OCI-LY1 (cell line): ENCODE data around the gene STT3B.

Experiments
- H2AFZ ChIP-seq: fragments of 200-600 bp; sonication (generic), shearing (Covaris generic); 2 replicates; pipeline ENCODE4 v1.6.0; 2014; ENCODE audit warnings: antibody characterized with exemption, mild to moderate bottlenecking, low read length
- H3F3A ChIP-seq: fragments of 200-600 bp; sonication (generic), shearing (Covaris generic); 2 replicates; pipeline ENCODE4 v1.6.0; 2014; ENCODE audit warnings: mild to moderate bottlenecking, antibody characterized with exemption, low read length, moderate library complexity; ENCODE audit not compliant: insufficient read depth
- H3K27ac ChIP-seq: fragments of 200-600 bp; sonication (generic); 2 replicates; pipeline ENCODE4 v1.5.1; 2014; ENCODE audit warnings: low read length, mixed run types, mild to moderate bottlenecking, low read depth; ENCODE audit not compliant: poor library complexity, severe bottlenecking
- H3K27me3 ChIP-seq: fragments of 200-600 bp; sonication (generic); 2 replicates; pipeline ENCODE4 v1.6.0; 2014; ENCODE audit warnings: antibody characterized with exemption, mild to moderate bottlenecking, low read length, moderate library complexity; ENCODE audit not compliant: insufficient read depth
- H3K36me3 ChIP-seq: fragments of 200-600 bp; sonication (generic); 2 replicates; pipeline ENCODE4 v1.6.1; 2014; ENCODE audit warnings: mild to moderate bottlenecking, antibody characterized with exemption, low read length, moderate library complexity, mixed read lengths; ENCODE audit not compliant: insufficient read depth
- H3K4me1 ChIP-seq: fragments of 200-600 bp; sonication (generic); 2 replicates; pipeline ENCODE4 v1.5.1; 2014; ENCODE audit warnings: mild to moderate bottlenecking, low read length, moderate library complexity; ENCODE audit not compliant: insufficient read depth, severe bottlenecking
- H3K4me2 ChIP-seq: fragments of 200-600 bp; sonication (generic), shearing (Covaris generic); 2 replicates; pipeline ENCODE4 v1.6.1; 2014; ENCODE audit warnings: low read length
- H3K4me3 ChIP-seq: fragments of 200-600 bp; sonication (generic); 2 replicates; pipeline ENCODE4 v1.5.1; 2014; ENCODE audit warnings: low read length, low read depth, mild to moderate bottlenecking, mixed read lengths; ENCODE audit not compliant: poor library complexity, severe bottlenecking
- H3K79me2 ChIP-seq: fragments of 200-600 bp; shearing (Covaris generic); 2 replicates; pipeline ENCODE4 v1.6.1; 2016; ENCODE audit warnings: mixed run types, low read length, mixed read lengths; ENCODE audit not compliant: insufficient read depth
- H3K9ac ChIP-seq: fragments of 200-600 bp; sonication (generic), shearing (Covaris generic); 2 replicates; pipeline ENCODE4 v1.6.1; 2014; ENCODE audit warnings: mild to moderate bottlenecking, low read length, mixed read lengths
- H3K9me2 ChIP-seq: fragments of 200-600 bp; sonication (generic), shearing (Covaris generic); 2 replicates; pipeline ENCODE4 v1.6.1; 2014; ENCODE audit warnings: low read depth, mild to moderate bottlenecking, low read length, mixed read lengths
- H3K9me3 ChIP-seq: fragments of 200-600 bp; shearing (Covaris generic); 2 replicates; pipeline ENCODE4 v1.6.1; 2014; ENCODE audit warnings: low read length, mixed read lengths
- H4K20me1 ChIP-seq: fragments of 200-600 bp; sonication (generic), shearing (Covaris generic); 2 replicates; pipeline ENCODE4 v1.6.0; 2016; ENCODE audit warnings: mild to moderate bottlenecking, low read length; ENCODE audit not compliant: insufficient read depth
- EZH2 ChIP-seq: fragments of 200-600 bp; sonication (generic), shearing (Covaris generic); IDR thresholded peaks from 2 replicates; pipeline ENCODE4 v1.8.0; 2017; ENCODE audit warnings: borderline replicate concordance, mixed run types, mild to moderate bottlenecking, antibody characterized with exemption, low read length, moderate library complexity, mixed read lengths
- TF ChIP-seq, protein P1 (sequence below): fragments of 200-600 bp; sonication (generic), shearing (Covaris generic); IDR thresholded peaks from 2 replicates; pipeline ENCODE4 v1.5.1; 2017; ENCODE audit warnings: mild to moderate bottlenecking, antibody characterized with exemption, low read length, moderate library complexity, mixed read lengths

Gene STT3B

DNA sequence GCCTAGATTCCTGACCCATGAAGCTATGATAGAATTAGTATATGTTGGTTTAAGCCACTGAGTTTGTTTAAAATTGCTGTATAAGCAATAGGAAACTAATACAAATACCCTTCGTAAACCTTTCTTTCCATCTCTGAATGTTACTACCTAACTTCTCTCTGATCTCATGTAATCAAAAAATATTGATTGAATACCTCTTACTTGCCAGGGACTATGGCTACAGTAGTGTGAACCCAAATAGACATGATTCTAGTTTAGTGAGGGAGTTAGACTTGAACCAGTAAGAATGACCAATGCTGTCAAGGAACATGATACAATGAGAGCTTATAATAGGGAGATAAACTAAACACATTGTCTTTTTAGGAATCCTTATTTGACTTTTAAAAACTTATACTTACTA is 19.4 kb downstream of the STT3B start:
- Histone ChIP-seq H3K27me3 (no peaks in the 10 kb centered on the region), H3K36me3 (peaks cover 24% of the 10 kb centered on the region), H3K9me3 (peaks cover 24% of the 10 kb centered on the region), H3K27ac (no peak overlapping the region), H3K9me2 (no peaks in the 10 kb centered on the region), H3F3A (no peaks in the 10 kb centered on the region), H2AFZ (no peak overlapping the region), H4K20me1 (no peaks in the 10 kb centered on the region), H3K4me2 (no peak overlapping the region), H3K4me1 (peaks cover 32% of the 10 kb centered on the region), H3K79me2 (peaks cover 99% of the 10 kb centered on the region), H3K4me3 (no peak overlapping the region), H3K9ac (no peak overlapping the region)
- no peak for TF ChIP-seq EZH2
- TF ChIP-seq, protein P1, sequence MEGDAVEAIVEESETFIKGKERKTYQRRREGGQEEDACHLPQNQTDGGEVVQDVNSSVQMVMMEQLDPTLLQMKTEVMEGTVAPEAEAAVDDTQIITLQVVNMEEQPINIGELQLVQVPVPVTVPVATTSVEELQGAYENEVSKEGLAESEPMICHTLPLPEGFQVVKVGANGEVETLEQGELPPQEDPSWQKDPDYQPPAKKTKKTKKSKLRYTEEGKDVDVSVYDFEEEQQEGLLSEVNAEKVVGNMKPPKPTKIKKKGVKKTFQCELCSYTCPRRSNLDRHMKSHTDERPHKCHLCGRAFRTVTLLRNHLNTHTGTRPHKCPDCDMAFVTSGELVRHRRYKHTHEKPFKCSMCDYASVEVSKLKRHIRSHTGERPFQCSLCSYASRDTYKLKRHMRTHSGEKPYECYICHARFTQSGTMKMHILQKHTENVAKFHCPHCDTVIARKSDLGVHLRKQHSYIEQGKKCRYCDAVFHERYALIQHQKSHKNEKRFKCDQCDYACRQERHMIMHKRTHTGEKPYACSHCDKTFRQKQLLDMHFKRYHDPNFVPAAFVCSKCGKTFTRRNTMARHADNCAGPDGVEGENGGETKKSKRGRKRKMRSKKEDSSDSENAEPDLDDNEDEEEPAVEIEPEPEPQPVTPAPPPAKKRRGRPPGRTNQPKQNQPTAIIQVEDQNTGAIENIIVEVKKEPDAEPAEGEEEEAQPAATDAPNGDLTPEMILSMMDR = no peak

DNA sequence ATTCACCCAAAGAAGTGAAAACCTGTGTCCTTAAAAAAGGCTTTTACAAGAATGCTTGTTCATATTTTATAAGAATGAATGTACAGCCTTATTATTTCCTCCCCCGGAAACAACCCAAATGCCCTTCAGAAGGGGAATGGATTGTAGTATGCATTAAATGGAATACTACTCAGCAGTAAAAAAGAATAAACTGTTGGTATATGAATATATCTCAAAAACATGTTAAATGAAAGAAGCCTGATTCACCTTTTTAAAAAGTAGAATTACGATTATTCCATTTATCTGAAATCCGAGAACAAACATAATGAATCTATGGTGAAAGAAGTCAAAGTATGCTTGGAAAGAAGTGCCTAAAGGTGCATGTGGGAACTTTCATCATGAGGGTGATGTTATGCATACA is 20.5 kb downstream of the STT3B start:
- Histone ChIP-seq H3F3A (no peaks in the 10 kb centered on the region), H3K9me2 (no peaks in the 10 kb centered on the region), H2AFZ (no peak overlapping the region), H3K4me3 (no peak overlapping the region), H4K20me1 (no peaks in the 10 kb centered on the region), H3K9me3 (peaks cover 30% of the 10 kb centered on the region), H3K9ac (no peak overlapping the region), H3K4me1 (peaks cover 20% of the 10 kb centered on the region), H3K27me3 (no peaks in the 10 kb centered on the region), H3K79me2 (peaks cover 99% of the 10 kb centered on the region), H3K36me3 (peaks cover 24% of the 10 kb centered on the region), H3K27ac (no peak overlapping the region), H3K4me2 (no peak overlapping the region)
- TF ChIP-seq, protein P1 = no peak
- no peak for TF ChIP-seq EZH2

DNA sequence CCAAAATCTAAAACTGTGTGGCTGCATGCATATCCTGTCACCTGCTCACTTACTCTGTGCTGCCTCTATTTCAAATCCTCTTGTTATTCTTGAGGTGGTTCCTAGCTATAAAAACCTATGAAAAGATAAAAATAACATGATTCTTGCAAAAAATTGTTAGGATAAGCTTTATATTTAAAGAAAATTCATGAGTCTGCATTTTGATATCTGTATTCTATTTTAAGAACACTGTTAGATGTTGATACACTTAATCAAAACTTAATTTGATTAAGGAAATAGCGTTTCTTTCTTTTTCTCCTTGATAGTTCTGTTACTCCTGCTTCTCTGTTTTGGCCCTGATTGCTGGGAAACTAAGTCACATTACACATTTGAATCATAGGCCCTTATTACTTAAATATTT is 22.5 kb downstream of the STT3B start:
- H3K4me3 ChIP-seq = no peak overlapping the region
- H3K9me3 ChIP-seq = peaks cover 43% of the 10 kb centered on the region
- H3K79me2 ChIP-seq = peaks cover 99% of the 10 kb centered on the region
- TF ChIP-seq EZH2 = no peak
- TF ChIP-seq, protein P1 = no peak
- H3K27ac ChIP-seq = no peak overlapping the region
- H3K9ac ChIP-seq = no peak overlapping the region
- H4K20me1 ChIP-seq = no peaks in the 10 kb centered on the region
- no peak overlapping the region for H2AFZ ChIP-seq
- no peak overlapping the region for H3K4me2 ChIP-seq
- no peaks in the 10 kb centered on the region for H3K27me3 ChIP-seq
- peaks cover 4% of the 10 kb centered on the region for H3K4me1 ChIP-seq
- no peaks in the 10 kb centered on the region for H3K9me2 ChIP-seq
- H3F3A ChIP-seq = no peaks in the 10 kb centered on the region
- H3K36me3 ChIP-seq = peaks cover 24% of the 10 kb centered on the region
